GM21381 (cell line): ENCODE measurements around the gene RSPO4.

ENCODE experiments used
- ATAC-seq: cut with Tn5 transposase; IDR thresholded peaks from one replicate; pipeline ENCODE4 v1.9.1; 2021; ENCODE audit warnings: mild to moderate bottlenecking, moderate library complexity; ENCODE audit not compliant: unreplicated experiment

RSPO4 gene

GRCh38 chr20:911882-912600, 90.1 kb downstream of the RSPO4 start:
- no peak for ATAC-seq

GRCh38 chr20:910870-911770, 91.0 kb downstream of the RSPO4 start:
- ATAC-seq: no peak

- ATAC-seq: no peak
Observed at GRCh38 chr20:910132-910869, 91.8 kb downstream of the RSPO4 start.

DNA sequence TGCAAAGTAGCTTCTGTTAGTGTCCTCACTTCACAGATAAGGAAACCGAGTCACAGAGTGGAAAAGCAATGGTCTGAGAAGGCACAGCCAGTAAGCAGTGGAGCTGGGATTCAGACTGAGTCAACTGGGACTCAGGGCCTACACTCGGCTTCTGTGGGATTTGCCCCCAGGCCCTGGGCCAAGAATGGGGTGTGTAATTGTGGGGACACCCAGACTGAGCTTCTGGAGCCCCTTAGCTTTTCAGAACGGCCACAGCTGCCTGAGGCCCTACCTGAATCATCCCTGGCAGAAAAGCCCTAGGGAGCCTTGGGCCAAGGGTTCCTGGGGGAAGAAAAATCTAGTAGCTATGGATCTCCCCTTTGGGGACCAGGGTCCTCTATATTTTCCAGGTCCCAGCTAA, 92.5 kb downstream of the RSPO4 start:
- no peak for ATAC-seq
